H9 (cell line): ENCODE measurements around the gene ROBO1. TPM values are rescaled to one million over a fixed set of nuclear protein-coding genes. Genes with fewer than 3 reads are reported as not detected.

ENCODE experiments used
- DNase-seq: peaks from one replicate; pipeline ENCODE4 v3.0.0-alpha.2; 2017
- H2AFZ ChIP-seq: one replicate; pipeline ENCODE4 v1.6.1; 2013; ENCODE audit warnings: mild to moderate bottlenecking, low read length, control low read depth, moderate library complexity
- H2AK5ac ChIP-seq: 2 replicates; pipeline ENCODE4 v1.6.1; 2013; ENCODE audit warnings: low read length, control low read depth, mixed read lengths; ENCODE audit not compliant: insufficient read length
- H2BK120ac ChIP-seq: one replicate; pipeline ENCODE4 v1.6.1; 2013; ENCODE audit warnings: low read depth, mild to moderate bottlenecking, low read length, control low read depth, inconsistent platforms; ENCODE audit not compliant: poor library complexity, severe bottlenecking
- H2BK12ac ChIP-seq: 2 replicates; pipeline ENCODE4 v1.6.1; 2013; ENCODE audit warnings: low read length, control low read depth, mixed read lengths, low read depth; ENCODE audit not compliant: insufficient read length
- H2BK15ac ChIP-seq: 2 replicates; pipeline ENCODE4 v1.6.1; 2013; ENCODE audit warnings: low read depth, low read length, control low read depth
- H2BK20ac ChIP-seq: one replicate; pipeline ENCODE4 v1.6.1; 2013; ENCODE audit warnings: low read depth, mild to moderate bottlenecking, low read length, control low read depth, inconsistent platforms; ENCODE audit not compliant: poor library complexity, severe bottlenecking
- H2BK5ac ChIP-seq: 2 replicates; pipeline ENCODE4 v1.6.1; 2013; ENCODE audit warnings: low read length, control low read depth, mixed read lengths; ENCODE audit not compliant: insufficient read length
- H3K14ac ChIP-seq: 2 replicates; pipeline ENCODE4 v1.6.1; 2013; ENCODE audit warnings: low read length, control low read depth; ENCODE audit not compliant: insufficient read depth
- H3K18ac ChIP-seq: 2 replicates; pipeline ENCODE4 v1.6.1; 2013; ENCODE audit warnings: low read depth, mild to moderate bottlenecking, mixed read lengths, low read length, control low read depth; ENCODE audit not compliant: insufficient read length
- H3K23ac ChIP-seq: 2 replicates; pipeline ENCODE4 v1.6.1; 2013; ENCODE audit warnings: low read length, control low read depth, mixed read lengths, low read depth; ENCODE audit not compliant: insufficient read length
- H3K23me2 ChIP-seq: 2 replicates; pipeline ENCODE4 v1.6.1; 2013; ENCODE audit warnings: low read depth, mild to moderate bottlenecking, mixed read lengths, low read length, control low read depth; ENCODE audit not compliant: insufficient read length, poor library complexity, severe bottlenecking
- H3K27ac ChIP-seq: 2 replicates; pipeline ENCODE4 v1.5.1; 2013; ENCODE audit warnings: low read length, control low read depth, mixed read lengths, low read depth; ENCODE audit not compliant: insufficient read length
- H3K27me3 ChIP-seq: 2 replicates; pipeline ENCODE4 v1.6.1; 2013; ENCODE audit warnings: low read length, control low read depth, inconsistent platforms; ENCODE audit not compliant: insufficient read depth
- H3K4ac ChIP-seq: 2 replicates; pipeline ENCODE4 v1.6.1; 2013; ENCODE audit warnings: low read depth, mild to moderate bottlenecking, control low read depth, inconsistent platforms, low read length, moderate library complexity
- H3K4me1 ChIP-seq: 2 replicates; pipeline ENCODE4 v1.6.1; 2013; ENCODE audit warnings: low read length, control low read depth, inconsistent platforms; ENCODE audit not compliant: insufficient read depth
- H3K4me2 ChIP-seq: 2 replicates; pipeline ENCODE4 v1.6.1; 2013; ENCODE audit warnings: low read length, control low read depth, mixed read lengths; ENCODE audit not compliant: insufficient read length, insufficient read depth
- H3K56ac ChIP-seq: 2 replicates; pipeline ENCODE4 v1.6.1; 2013; ENCODE audit warnings: low read depth, mild to moderate bottlenecking, mixed read lengths, low read length, control low read depth; ENCODE audit not compliant: insufficient read length
- H3K79me1 ChIP-seq: 2 replicates; pipeline ENCODE4 v1.6.1; 2013; ENCODE audit warnings: low read depth, mild to moderate bottlenecking, moderate library complexity, low read length, control low read depth, inconsistent platforms; ENCODE audit not compliant: insufficient read depth, poor library complexity, severe bottlenecking
- H3K79me2 ChIP-seq: 2 replicates; pipeline ENCODE4 v1.6.1; 2013; ENCODE audit warnings: low read length, control low read depth, inconsistent platforms; ENCODE audit not compliant: insufficient read depth
- H3K9ac ChIP-seq: 2 replicates; pipeline ENCODE4 v1.6.1; 2013; ENCODE audit warnings: low read length, control low read depth, mixed read lengths; ENCODE audit not compliant: insufficient read length; ENCODE audit errors: extremely low read depth
- H3K9me3 ChIP-seq: one replicate; pipeline ENCODE4 v1.6.1; 2013; ENCODE audit warnings: low read depth, low read length, inconsistent platforms; ENCODE audit not compliant: control insufficient read depth
- H3T11ph ChIP-seq: one replicate; pipeline ENCODE4 v1.6.1; 2013; ENCODE audit warnings: mild to moderate bottlenecking, low read length, control low read depth, inconsistent platforms
- H4K20me1 ChIP-seq: one replicate; pipeline ENCODE4 v1.6.1; 2013; ENCODE audit not compliant: control insufficient read depth, insufficient read length, insufficient read depth
- H4K5ac ChIP-seq: 2 replicates; pipeline ENCODE4 v1.6.1; 2013; ENCODE audit warnings: low read depth, mild to moderate bottlenecking, mixed read lengths, low read length, control low read depth; ENCODE audit not compliant: insufficient read length
- H4K8ac ChIP-seq: replicated peaks from 2 replicates; pipeline ENCODE4 v1.6.1; 2013; ENCODE audit warnings: low read length, control low read depth, mixed read lengths, low read depth; ENCODE audit not compliant: insufficient read length
- H4K91ac ChIP-seq: 2 replicates; pipeline ENCODE4 v1.6.1; 2013; ENCODE audit warnings: low read depth, mild to moderate bottlenecking, moderate library complexity, mixed read lengths, low read length, control low read depth; ENCODE audit not compliant: insufficient read length
- H3K27ac Mint-ChIP-seq, 3 experiments: 2 replicates in 2 of 3; 3 replicates in 1 of 3; pipeline ENCODE4 v1.8.0; 2020 to 2021; ENCODE audit warnings: mixed read lengths in 3 of 3, mild to moderate bottlenecking in 1 of 3, moderate library complexity in 1 of 3
- H3K27me3 Mint-ChIP-seq: 2 replicates; pipeline ENCODE4 v1.8.0; 2021; ENCODE audit warnings: low read depth, mild to moderate bottlenecking, moderate library complexity, mixed read lengths
- H3K36me3 Mint-ChIP-seq, 3 experiments: 2 replicates in 2 of 3; 3 replicates in 1 of 3; pipeline ENCODE4 v1.8.0; 2020 to 2021; ENCODE audit warnings: low read depth in 3 of 3, mixed read lengths in 3 of 3; ENCODE audit not compliant: insufficient read depth in 1 of 3
- H3K4me1 Mint-ChIP-seq, 2 experiments: 2 replicates each; pipeline ENCODE4 v1.8.0; 2020; ENCODE audit warnings: mixed read lengths in 2 of 2
- H3K4me3 Mint-ChIP-seq, 2 experiments: 2 replicates in 1 of 2; 3 replicates in 1 of 2; pipeline ENCODE4 v1.8.0; 2020 to 2021; ENCODE audit warnings: mild to moderate bottlenecking in 2 of 2, mixed read lengths in 2 of 2, moderate library complexity in 1 of 2
- H3K9me3 Mint-ChIP-seq, 2 experiments: 2 replicates in 1 of 2; 3 replicates in 1 of 2; pipeline ENCODE4 v1.8.0; 2020; ENCODE audit warnings: mild to moderate bottlenecking in 2 of 2, mixed read lengths in 2 of 2, moderate library complexity in 1 of 2
- CTCF ChIP-seq: fragments of 200-600 bp; sonication (generic); conservative IDR thresholded peaks from 3 replicates; pipeline ENCODE4 v1.8.0; 2021; ENCODE audit warnings: antibody characterized with exemption, mild to moderate bottlenecking
- WGBS: extraction: QIAGEN DNeasy Blood & Tissue Kit; methylation state at CpG from one replicate; pipeline ENCODE4 v1.1.7; 2013; ENCODE audit warnings: missing lambda C conversion rate, low lambda C conversion rate, mixed read lengths; ENCODE audit not compliant: insufficient read length; ENCODE audit errors: extremely low coverage; 5-methylcytosine and 5-hydroxymethylcytosine counted together
- total RNA-seq: library from RNA; stranded (reverse); gene quantifications from 2 replicates; pipeline ENCODE4 v1.2.1, GENCODE V29; 2021

Gene ROBO1
- total RNA-seq, 1 experiment from 2014 or later: 62.7 TPM

DNA sequence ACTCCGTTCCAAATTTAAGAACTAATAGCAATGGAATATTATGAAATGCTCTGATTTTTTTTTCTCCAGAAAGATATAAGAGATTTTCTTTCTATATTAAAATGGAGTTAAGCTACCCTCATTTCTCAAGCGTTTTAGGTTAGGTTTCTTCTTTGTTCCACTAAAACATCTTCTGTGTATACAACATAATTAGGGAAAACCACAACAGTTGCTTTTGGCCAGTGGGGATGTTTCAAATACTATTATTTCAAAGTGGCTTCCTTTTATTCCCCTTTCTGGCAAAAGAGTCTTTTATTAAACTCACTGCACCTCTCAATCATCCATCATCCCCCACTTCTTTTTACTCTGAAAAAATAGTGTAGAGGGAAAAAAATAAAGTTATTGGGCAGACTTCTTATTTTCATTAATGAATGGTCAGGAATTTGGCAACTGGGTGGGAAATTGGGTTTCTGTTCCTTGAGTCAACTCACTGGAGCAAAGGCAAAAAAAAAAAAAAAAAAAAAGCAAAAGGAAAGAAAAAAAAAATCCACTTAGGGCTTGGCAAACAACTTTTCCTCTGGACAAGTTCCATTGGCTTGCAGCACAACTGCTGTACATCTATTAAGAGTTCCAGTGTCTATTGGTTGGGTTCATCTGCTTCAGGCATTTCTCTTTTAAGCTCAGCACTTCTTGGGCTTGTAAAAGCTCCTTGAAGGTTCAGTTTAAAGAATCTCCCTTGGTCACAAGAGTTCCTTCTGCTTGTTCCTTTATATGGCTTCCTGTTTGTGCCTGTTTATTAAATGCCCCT is 963.4 kb downstream of the ROBO1 start:
- no peaks in the 10 kb centered on the region for H3K79me1 ChIP-seq
- no peak overlapping the region for H2BK12ac ChIP-seq
- H3K23ac ChIP-seq: no peak overlapping the region
- DNase-seq: no peak
- H2BK5ac ChIP-seq: no peak overlapping the region
- H3K27ac Mint-ChIP-seq: peak overlapping the region in 2 of 3 experiments; percentile 32 to 84; a peak in 3 of 7 replicates
- no peak overlapping the region for H3K18ac ChIP-seq
- H3K4ac ChIP-seq: no peak overlapping the region
- no peak overlapping the region for H3K56ac ChIP-seq
- no peaks in the 10 kb centered on the region for H3K27me3 ChIP-seq
- no peak overlapping the region for H3K27ac ChIP-seq
- H3K79me2 ChIP-seq: no peaks in the 10 kb centered on the region; the same call in 1 of the 2 replicates
- no peak overlapping the region for H3K14ac ChIP-seq
- no peak overlapping the region for H3K4me2 ChIP-seq
- H2AFZ ChIP-seq: no peak overlapping the region
- no peak overlapping the region for H3T11ph ChIP-seq
- H2BK20ac ChIP-seq: no peak overlapping the region
- H3K9me3 ChIP-seq: no peaks in the 10 kb centered on the region
- no peak overlapping the region for H3K9ac ChIP-seq
- no peak overlapping the region for H2BK120ac ChIP-seq
- peaks cover 27 to 36% of the 10 kb centered on the region in 2 experiments for H3K4me1 Mint-ChIP-seq
- H4K91ac ChIP-seq: no peak overlapping the region
- peaks cover 2 to 6% (median 6%) of the 10 kb centered on the region in 3 experiments; a peak in 2 of 7 replicates for H3K36me3 Mint-ChIP-seq
- H3K4me1 ChIP-seq: peaks cover 2% of the 10 kb centered on the region; the same call in 1 of the 2 replicates
- H4K5ac ChIP-seq: no peak overlapping the region
- no peak overlapping the region for H3K4me3 Mint-ChIP-seq
- H3K9me3 Mint-ChIP-seq: peaks cover 0 to 2% of the 10 kb centered on the region in 2 experiments; a peak in 1 of 5 replicates
- H4K20me1 ChIP-seq: no peaks in the 10 kb centered on the region
- no peak overlapping the region for H4K8ac ChIP-seq
- TF ChIP-seq CTCF: no peak
- WGBS: no CpG with 5 or more reads among the region's 2 CpGs
- no peaks in the 10 kb centered on the region for H3K23me2 ChIP-seq
- H2BK15ac ChIP-seq: no peak overlapping the region
- no peaks in the 10 kb centered on the region for H3K27me3 Mint-ChIP-seq
- H2AK5ac ChIP-seq: no peak overlapping the region
